CD4-positive, alpha-beta T cell treated with Interleukin-6 at 100 ng/mL for 8 hours (primary cell): ENCODE results near the gene BLTP3B.

Source experiments
- DNase-seq: peaks from one replicate; pipeline ENCODE4 v3.0.0-alpha.2; 2020; ENCODE audit warnings: mixed read lengths, low spot score

Gene BLTP3B

GRCh38 chr12:100159391-100160104, 16.9 kb upstream of the BLTP3B start:
- DNase-seq = no peak

- DNase-seq = no peak
These were observed 15.9 kb upstream of the BLTP3B start for GRCh38 chr12:100158535-100158934.

DNA sequence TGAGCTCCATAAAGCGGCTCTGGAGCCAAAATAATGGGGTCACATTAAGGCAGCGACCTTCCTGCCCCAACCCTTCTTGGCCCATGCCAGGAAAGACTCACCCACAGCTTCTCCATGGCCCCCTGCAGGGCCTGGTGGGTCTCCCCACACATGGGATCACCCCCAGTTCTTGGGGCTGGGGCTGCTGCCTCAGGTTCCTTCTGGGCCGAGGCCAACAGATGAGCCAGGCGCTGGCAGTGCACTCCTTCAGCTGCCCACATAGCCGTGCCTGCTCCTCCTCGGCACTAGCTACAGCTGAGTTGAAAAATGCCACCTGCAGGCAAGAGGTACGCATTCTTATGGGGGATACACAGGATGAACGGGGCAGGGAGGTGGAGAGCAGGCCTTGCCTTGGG, 14.8 kb upstream of the BLTP3B start:
- DNase-seq = no peak

GRCh38 chr12:100156731-100157426, 14.2 kb upstream of the BLTP3B start:
- DNase-seq = no peak

DNA sequence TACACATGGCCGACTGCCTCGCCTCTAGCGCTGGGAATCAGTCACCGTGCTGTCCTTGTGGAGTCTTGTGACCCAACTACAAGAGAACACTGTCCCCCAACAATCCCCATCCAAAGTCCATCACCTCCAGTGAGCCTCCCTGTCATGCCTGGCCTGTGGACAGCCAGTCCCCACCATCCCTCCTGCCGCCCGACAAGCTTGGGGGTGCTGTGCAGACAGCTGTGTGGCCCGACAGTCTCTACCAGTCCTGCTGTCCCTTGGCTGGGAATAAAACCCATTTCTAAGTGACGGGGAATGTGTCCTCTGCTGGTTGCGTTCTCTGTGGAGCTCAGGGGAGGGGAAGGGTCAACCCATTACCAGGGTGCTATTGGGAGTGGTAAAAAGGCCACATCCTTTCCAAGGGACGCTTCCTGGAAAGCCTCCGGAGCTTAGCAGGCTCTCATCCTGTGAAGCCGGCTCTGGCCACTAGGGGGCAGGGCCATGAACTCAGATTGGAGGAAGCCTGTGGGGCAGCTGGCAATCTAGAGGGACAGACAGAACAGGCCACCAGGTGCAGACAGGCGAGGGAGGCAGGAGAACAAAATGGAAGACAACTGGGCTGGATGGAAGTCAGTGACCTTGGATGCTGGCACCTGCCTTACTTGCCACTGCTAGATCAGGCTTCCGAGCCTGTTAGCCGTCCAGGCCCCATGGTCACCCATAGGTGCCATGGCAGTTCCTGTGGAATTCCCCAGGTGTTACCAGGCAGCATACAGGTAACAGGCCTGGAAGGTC, 12.0 kb upstream of the BLTP3B start:
- peak; percentile 58 for DNase-seq

GRCh38 chr12:100153131-100153530, 10.5 kb upstream of the BLTP3B start:
- no peak for DNase-seq

DNA sequence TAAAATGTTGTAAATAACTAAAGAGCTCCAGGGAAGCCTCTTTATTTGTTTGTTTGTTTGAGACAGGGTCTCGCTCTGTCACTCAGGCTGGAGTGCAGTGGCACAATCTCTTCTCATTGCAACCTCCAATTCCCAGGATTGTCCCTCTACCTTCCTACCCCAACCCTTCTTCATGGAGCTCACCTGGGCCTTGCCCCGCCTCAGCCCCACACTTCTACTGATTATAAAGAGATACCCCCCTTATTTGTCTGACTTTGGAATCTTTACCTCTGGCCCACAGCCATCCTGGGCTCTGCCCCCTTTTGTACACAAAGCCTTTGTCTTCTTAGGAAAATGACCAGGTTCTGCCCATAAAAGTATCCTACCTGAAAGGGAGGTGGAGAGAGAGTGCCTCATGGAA, 9.1 kb upstream of the BLTP3B start:
- DNase-seq = no peak

DNA sequence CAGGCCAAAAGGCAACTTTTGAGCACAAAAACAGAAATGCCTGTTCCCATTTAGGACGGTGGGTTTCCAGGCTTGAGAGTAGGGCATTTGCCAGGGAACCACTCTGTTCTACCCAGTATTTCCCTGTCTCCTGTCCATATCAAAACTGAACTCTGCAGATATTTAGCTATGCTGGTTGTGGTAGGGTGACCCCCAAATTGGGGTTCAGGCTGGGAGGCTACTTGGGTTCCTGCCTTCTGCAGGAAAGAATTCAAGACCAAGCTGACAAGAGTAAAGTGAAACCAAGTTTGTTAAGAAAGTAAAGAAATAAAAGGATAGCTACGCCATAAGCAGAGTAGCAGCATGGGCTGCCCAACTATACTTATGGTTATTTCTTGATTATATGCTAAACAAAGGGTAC, 3.6 kb upstream of the BLTP3B start:
- no peak for DNase-seq

- DNase-seq = no peak
These were observed 3.0 kb upstream of the BLTP3B start for GRCh38 chr12:100145643-100146042.

- peak; percentile 12 for DNase-seq
These were observed 450 bp downstream of the BLTP3B start for GRCh38 chr12:100141998-100142850.

DNA sequence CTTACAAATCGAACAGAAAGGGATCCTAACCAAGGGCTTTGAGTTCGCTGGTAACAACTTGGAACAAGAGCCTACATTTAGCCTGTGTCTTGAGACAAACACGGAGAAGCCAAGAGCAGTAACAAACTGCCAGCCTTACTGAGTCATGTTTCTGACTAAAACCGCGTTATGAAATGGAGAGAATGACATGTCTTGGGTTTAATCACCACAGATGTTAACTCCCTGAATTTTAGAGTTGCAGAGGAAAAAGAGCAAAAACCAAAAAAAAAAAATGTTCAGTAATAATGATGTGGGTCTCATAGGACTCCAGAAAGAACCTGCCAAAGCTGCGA, 1.0 kb downstream of the BLTP3B start:
- DNase-seq = no peak

DNA sequence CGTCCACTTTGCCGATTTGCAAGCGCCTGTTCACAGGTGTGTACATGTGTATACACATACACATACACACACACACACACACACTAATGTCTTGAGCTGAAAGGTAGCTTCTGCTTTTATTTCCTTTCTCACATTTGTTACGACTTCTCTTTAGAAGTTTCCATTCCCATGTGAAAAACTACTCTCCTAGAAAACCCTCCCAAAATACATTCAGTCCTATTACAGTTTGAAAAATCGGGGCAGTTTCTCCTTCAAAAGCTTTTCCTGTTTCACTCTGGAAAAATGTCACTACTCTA, 3.9 kb downstream of the BLTP3B start:
- DNase-seq = no peak

DNA sequence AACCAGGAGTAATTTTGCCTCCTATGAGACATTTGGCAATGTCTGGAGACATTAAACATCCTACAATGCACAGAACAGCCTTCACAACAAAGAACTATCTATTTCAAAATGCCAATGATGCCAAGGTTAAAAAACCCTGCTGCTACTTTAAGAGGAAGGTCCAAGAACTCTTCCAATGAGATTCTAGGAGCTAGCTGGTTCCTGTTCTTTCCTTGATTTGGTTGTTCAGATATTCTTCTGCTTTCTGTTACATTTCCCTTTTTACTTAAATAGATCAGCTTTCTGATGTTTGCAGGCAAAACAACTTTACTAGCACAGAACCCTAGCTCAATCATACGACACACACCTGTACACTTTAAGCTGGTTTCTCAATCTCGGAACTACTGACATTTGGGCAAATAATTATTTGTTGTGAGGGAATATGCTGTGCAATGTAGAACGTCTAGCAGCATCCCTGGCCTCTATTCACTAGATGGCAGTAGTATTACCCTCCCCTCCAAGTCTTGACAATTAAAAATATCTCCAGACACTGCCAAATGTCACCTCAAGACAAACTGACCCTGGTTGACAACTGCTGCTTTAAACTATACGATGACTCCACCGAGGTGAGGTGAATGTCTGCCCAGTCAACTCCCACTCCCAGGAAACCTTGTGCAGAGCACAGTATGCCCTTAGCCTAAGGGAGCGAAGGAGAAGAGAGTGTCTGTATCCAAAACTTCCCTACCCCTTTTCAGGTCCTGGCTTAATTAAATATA, 4.4 kb downstream of the BLTP3B start:
- no peak for DNase-seq

DNA sequence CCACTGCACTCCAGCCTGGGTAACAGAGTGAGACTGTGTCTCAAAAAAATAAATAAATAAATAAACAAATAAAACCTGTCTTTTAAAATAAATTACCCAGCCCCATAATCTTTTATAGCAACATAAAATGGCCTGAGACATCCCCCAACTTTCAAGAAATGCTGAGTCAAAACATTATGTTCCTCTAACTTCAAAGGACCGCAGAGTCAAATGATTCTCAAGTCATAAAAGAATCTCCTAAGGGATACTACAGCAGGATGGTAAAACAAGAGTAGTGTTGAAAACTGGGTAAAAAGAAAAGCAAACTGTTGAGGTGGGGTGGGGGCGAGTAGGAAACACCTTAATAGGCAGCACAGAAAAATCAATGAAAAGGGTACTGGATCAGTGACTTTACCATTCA, 9.5 kb downstream of the BLTP3B start:
- DNase-seq = no peak

GRCh38 chr12:100128512-100128908, 14.2 kb downstream of the BLTP3B start:
- DNase-seq = no peak

GRCh38 chr12:100127766-100128511, 14.7 kb downstream of the BLTP3B start:
- no peak for DNase-seq

DNA sequence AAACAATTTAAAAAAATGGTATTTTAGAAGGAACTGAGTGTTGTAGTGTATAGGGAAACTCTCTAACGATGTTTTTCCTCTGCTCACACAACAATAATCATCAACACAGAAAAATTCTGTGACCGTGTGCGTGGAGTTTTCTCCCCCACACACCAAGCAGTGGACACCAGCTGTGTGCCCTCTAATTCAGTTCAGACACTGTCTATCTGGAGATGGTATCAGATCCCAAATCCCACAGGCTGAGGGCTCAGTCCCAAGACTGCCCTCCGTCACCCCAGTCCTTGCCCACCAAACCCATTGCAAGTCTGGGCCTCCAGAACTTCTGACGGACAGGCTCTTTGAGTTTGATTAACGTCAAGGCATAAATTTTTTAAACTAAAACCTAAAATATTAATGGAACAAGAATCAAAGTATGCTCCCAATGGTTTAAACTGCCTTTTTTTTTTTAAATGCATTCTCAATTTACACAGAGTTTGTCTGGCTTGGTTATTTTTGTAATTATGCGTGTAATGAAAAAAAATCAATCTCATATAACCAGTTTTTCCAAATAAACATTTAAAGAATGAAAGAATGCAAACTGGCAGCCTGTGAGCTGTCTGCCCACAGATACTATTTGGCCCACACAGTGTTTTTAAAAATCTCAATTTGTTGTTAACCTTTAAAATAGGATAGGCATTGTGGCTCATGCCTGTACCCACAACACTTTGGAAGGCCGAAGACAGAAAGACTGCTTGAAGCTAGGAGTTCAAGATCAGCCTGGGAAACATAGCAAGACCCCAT, 19.2 kb downstream of the BLTP3B start:
- DNase-seq = no peak

DNA sequence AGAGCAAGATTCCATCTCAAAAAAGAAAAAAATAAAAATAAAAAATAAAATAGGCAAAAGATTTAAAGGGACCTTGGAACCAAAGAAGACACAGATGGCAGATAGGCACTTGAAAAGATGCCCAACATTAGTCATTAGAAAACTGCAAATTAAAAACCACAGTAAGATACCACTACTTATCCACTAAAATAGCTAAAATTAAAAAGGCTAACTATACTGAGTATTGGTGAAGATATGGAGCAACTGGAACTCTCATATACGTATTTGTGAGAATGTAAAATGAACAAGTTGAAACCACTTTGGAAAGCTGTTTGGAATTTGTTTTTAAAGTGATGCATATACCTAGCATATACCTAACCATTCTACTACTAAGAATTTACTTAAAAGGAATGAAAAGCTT, 22.3 kb downstream of the BLTP3B start:
- DNase-seq = no peak

GRCh38 chr12:100115291-100115690, 27.4 kb downstream of the BLTP3B start:
- DNase-seq = no peak

GRCh38 chr12:100114574-100114973, 28.1 kb downstream of the BLTP3B start:
- no peak for DNase-seq
